C4-2B (cell line): Measurements from ENCODE around the gene TRIM63.

Experiments used
- CTCF ChIP-seq: fragments of 450-650 bp; conservative IDR thresholded peaks from 2 replicates; pipeline ENCODE4 v1.5.1; 2017; ENCODE audit warnings: mild to moderate bottlenecking
- ZFX ChIP-seq: fragments of 450-650 bp; IDR thresholded peaks from 2 replicates; pipeline ENCODE4 v1.6.1; 2017

DNA sequence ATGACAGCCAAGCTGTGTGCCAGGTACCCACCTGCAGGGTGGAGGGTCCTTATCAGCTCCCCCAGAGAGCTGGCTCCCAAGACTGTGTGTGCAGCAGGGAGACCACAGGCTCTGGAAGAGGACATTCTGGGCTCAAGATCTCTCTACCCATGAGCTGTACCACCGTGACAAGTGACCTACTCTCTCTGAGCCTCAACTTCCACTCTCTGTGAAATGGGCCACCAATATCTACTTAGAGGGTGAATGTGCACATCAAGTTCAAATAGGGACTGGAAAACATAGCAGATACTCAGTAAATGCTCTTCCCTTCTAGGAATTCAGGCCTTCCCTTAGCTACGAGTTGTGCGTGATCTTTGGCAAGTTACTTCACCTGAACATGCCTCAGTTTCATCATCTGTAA is 23.0 kb downstream of the TRIM63 start:
- TF ChIP-seq CTCF: no peak
- no peak for TF ChIP-seq ZFX
